ENCODE measurements around the gene SPATC1L. TPM values are rescaled to one million over a fixed set of nuclear protein-coding genes. Genes with fewer than 3 reads are reported as not detected.

SPATC1L gene
- total and polyA plus RNA-seq, 2 of the 8 experiments (the other 6 are each of a cell fraction or from before 2014, with no cell fraction given), result 24.9 to 50.0 TPM

DNA sequence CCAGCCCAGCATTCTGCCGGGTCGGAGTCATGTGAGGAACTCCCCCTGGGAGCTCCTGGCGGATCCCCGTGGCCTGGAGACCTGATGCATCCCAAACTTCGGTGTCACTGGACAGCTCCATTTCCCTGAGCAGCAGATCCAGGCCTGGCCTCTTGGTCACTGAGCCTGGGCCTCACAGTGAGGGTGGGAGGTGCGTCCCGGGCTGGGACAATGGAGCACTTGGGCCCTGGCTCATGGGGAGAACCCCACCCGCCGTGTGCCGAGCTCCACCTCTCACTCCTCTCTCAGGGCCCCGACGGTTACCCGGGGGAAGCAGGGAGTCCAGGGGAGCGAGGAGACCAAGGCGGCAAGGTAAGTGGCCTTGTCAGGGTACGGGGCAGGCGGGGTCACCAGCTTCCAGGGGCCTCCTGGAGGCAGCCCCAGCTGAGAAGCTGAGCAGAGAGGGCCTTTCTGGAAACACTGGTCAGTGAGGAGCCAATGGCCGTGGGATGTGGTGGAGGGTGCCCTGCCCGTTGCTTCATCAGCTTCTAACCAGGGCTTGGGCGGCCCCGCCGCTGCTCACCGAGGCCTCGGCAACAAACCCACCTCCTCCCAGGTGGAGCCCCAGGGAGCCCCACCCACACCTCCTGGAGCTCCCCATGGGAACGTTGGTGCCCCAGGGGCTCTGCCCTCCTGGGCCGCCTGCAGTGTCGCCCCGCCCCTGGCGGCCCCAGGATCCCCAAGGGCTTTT lies 66.5 kb downstream of the SPATC1L start (continued):
- TF ChIP-seq, protein P1, sequence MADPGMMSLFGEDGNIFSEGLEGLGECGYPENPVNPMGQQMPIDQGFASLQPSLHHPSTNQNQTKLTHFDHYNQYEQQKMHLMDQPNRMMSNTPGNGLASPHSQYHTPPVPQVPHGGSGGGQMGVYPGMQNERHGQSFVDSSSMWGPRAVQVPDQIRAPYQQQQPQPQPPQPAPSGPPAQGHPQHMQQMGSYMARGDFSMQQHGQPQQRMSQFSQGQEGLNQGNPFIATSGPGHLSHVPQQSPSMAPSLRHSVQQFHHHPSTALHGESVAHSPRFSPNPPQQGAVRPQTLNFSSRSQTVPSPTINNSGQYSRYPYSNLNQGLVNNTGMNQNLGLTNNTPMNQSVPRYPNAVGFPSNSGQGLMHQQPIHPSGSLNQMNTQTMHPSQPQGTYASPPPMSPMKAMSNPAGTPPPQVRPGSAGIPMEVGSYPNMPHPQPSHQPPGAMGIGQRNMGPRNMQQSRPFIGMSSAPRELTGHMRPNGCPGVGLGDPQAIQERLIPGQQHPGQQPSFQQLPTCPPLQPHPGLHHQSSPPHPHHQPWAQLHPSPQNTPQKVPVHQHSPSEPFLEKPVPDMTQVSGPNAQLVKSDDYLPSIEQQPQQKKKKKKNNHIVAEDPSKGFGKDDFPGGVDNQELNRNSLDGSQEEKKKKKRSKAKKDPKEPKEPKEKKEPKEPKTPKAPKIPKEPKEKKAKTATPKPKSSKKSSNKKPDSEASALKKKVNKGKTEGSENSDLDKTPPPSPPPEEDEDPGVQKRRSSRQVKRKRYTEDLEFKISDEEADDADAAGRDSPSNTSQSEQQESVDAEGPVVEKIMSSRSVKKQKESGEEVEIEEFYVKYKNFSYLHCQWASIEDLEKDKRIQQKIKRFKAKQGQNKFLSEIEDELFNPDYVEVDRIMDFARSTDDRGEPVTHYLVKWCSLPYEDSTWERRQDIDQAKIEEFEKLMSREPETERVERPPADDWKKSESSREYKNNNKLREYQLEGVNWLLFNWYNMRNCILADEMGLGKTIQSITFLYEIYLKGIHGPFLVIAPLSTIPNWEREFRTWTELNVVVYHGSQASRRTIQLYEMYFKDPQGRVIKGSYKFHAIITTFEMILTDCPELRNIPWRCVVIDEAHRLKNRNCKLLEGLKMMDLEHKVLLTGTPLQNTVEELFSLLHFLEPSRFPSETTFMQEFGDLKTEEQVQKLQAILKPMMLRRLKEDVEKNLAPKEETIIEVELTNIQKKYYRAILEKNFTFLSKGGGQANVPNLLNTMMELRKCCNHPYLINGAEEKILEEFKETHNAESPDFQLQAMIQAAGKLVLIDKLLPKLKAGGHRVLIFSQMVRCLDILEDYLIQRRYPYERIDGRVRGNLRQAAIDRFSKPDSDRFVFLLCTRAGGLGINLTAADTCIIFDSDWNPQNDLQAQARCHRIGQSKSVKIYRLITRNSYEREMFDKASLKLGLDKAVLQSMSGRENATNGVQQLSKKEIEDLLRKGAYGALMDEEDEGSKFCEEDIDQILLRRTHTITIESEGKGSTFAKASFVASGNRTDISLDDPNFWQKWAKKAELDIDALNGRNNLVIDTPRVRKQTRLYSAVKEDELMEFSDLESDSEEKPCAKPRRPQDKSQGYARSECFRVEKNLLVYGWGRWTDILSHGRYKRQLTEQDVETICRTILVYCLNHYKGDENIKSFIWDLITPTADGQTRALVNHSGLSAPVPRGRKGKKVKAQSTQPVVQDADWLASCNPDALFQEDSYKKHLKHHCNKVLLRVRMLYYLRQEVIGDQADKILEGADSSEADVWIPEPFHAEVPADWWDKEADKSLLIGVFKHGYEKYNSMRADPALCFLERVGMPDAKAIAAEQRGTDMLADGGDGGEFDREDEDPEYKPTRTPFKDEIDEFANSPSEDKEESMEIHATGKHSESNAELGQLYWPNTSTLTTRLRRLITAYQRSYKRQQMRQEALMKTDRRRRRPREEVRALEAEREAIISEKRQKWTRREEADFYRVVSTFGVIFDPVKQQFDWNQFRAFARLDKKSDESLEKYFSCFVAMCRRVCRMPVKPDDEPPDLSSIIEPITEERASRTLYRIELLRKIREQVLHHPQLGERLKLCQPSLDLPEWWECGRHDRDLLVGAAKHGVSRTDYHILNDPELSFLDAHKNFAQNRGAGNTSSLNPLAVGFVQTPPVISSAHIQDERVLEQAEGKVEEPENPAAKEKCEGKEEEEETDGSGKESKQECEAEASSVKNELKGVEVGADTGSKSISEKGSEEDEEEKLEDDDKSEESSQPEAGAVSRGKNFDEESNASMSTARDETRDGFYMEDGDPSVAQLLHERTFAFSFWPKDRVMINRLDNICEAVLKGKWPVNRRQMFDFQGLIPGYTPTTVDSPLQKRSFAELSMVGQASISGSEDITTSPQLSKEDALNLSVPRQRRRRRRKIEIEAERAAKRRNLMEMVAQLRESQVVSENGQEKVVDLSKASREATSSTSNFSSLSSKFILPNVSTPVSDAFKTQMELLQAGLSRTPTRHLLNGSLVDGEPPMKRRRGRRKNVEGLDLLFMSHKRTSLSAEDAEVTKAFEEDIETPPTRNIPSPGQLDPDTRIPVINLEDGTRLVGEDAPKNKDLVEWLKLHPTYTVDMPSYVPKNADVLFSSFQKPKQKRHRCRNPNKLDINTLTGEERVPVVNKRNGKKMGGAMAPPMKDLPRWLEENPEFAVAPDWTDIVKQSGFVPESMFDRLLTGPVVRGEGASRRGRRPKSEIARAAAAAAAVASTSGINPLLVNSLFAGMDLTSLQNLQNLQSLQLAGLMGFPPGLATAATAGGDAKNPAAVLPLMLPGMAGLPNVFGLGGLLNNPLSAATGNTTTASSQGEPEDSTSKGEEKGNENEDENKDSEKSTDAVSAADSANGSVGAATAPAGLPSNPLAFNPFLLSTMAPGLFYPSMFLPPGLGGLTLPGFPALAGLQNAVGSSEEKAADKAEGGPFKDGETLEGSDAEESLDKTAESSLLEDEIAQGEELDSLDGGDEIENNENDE (IDR thresholded peaks at IDR 0.05; ENCODE audit: insufficient replicate concordance, low read length), result no peak
- TF ChIP-seq TEAD4 (IDR thresholded peaks at IDR 0.05; ENCODE audit: low read depth, low read length) (no peak), RBBP5 (IDR thresholded peaks at IDR 0.05; ENCODE audit: borderline replicate concordance, low read depth, low read length) (no peak), ZNF274 (IDR thresholded peaks at IDR 0.05; ENCODE audit: borderline replicate concordance, extremely low read depth, low read length) (no peak), SIN3A (conservative IDR thresholded peaks at IDR 0.05 in 1 of 2, IDR thresholded peaks at IDR 0.05 in 1 of 2; ENCODE audit: low read depth in 1 of 2, low read length in 2 of 2) (no peak), POLR2A (IDR thresholded peaks at IDR 0.05; ENCODE audit: control extremely low read depth in 1 of 2, low read depth in 2 of 2, low read length in 2 of 2) (no peak), CHD1 (IDR thresholded peaks at IDR 0.05; ENCODE audit: low read depth, low read length) (no peak), CBX5 (IDR thresholded peaks at IDR 0.05; ENCODE audit: low read depth, low read length) (no peak)
